Measurements from ENCODE around the gene SDHB. TPM values are rescaled to one million over a fixed set of nuclear protein-coding genes. Genes with fewer than 3 reads are reported as not detected.

The SDHB gene
- total and polyA plus RNA-seq, 2 donors from 2014 or later = 92.0 to 313 TPM

- H3K36me3 ChIP-seq (ENCODE audit: control insufficient read depth in 2 of 3, insufficient read depth in 3 of 3, low read length in 3 of 3) = no peaks in the 10 kb centered on the region
- no peak overlapping the region for H3K27ac ChIP-seq (ENCODE audit: low read depth in 2 of 2, low read length in 2 of 2)
- no peaks in the 10 kb centered on the region for H3K27me3 ChIP-seq (ENCODE audit: control insufficient read depth, insufficient read depth, low read length)
- no peaks in the 10 kb centered on the region for H3K4me1 ChIP-seq (ENCODE audit: control insufficient read depth in 2 of 3, insufficient read depth in 2 of 3, low read depth in 1 of 3, low read length in 3 of 3)
- FAIRE-seq (no peak), DNase-seq (no peak)
- H3K9ac ChIP-seq (ENCODE audit: low read length in 3 of 3) = no peak overlapping the region
- intact Hi-C loops (cut with DNase I) = no loop called here
- no peak overlapping the region for H3K4me3 ChIP-seq (ENCODE audit: low read length in 3 of 3)
- H3K9me3 ChIP-seq (ENCODE audit: control insufficient read depth in 2 of 3, insufficient read depth in 1 of 3, low read length in 3 of 3) = no peaks in the 10 kb centered on the region
- no peak for TF ChIP-seq CTCF (IDR thresholded peaks at IDR 0.05; ENCODE audit: borderline replicate concordance, extremely low read depth, insufficient read depth)
These were observed 31.0 kb upstream of the SDHB start for GRCh38 chr1:17084787-17085186.

- Histone ChIP-seq H3K9me3 (ENCODE audit: control insufficient read depth in 2 of 3, insufficient read depth in 1 of 3, low read length in 3 of 3) (no peaks in the 10 kb centered on the region), H3K27me3 (ENCODE audit: control insufficient read depth, insufficient read depth, low read length) (no peaks in the 10 kb centered on the region), H3K4me1 (ENCODE audit: control insufficient read depth in 2 of 3, insufficient read depth in 2 of 3, low read depth in 1 of 3, low read length in 3 of 3) (no peaks in the 10 kb centered on the region), H3K36me3 (ENCODE audit: control insufficient read depth in 2 of 3, insufficient read depth in 3 of 3, low read length in 3 of 3) (no peaks in the 10 kb centered on the region), H3K27ac (ENCODE audit: low read depth in 2 of 2, low read length in 2 of 2) (no peak overlapping the region), H3K9ac (ENCODE audit: low read length in 3 of 3) (no peak overlapping the region), H3K4me3 (ENCODE audit: low read length in 3 of 3) (no peak overlapping the region)
- DNase-seq = no peak
- no peak for TF ChIP-seq CTCF (IDR thresholded peaks at IDR 0.05; ENCODE audit: borderline replicate concordance, extremely low read depth, insufficient read depth)
- intact Hi-C loops (cut with DNase I) = no loop called here
- no peak for FAIRE-seq
These were observed 28.9 kb upstream of the SDHB start for GRCh38 chr1:17082761-17083160.

GRCh38 chr1:17081439-17081838 lies 27.6 kb upstream of the SDHB start:
- intact Hi-C loops (cut with DNase I) = no loop called here
- no peak overlapping the region for H3K4me3 ChIP-seq (ENCODE audit: low read length in 3 of 3)
- no peak for TF ChIP-seq CTCF (IDR thresholded peaks at IDR 0.05; ENCODE audit: borderline replicate concordance, extremely low read depth, insufficient read depth)
- no peaks in the 10 kb centered on the region for H3K27me3 ChIP-seq (ENCODE audit: control insufficient read depth, insufficient read depth, low read length)
- no peaks in the 10 kb centered on the region for H3K4me1 ChIP-seq (ENCODE audit: control insufficient read depth in 2 of 3, insufficient read depth in 2 of 3, low read depth in 1 of 3, low read length in 3 of 3)
- H3K9me3 ChIP-seq (ENCODE audit: control insufficient read depth in 2 of 3, insufficient read depth in 1 of 3, low read length in 3 of 3) = no peaks in the 10 kb centered on the region
- FAIRE-seq (no peak), DNase-seq (peak in 1 of 5 donors; percentile 38)
- no peak overlapping the region for H3K27ac ChIP-seq (ENCODE audit: low read depth in 2 of 2, low read length in 2 of 2)
- H3K36me3 ChIP-seq (ENCODE audit: control insufficient read depth in 2 of 3, insufficient read depth in 3 of 3, low read length in 3 of 3) = no peaks in the 10 kb centered on the region
- H3K9ac ChIP-seq (ENCODE audit: low read length in 3 of 3) = no peak overlapping the region

GRCh38 chr1:17080880-17081279 lies 27.0 kb upstream of the SDHB start:
- DNase-seq (no peak), FAIRE-seq (no peak)
- H3K27me3 ChIP-seq (ENCODE audit: control insufficient read depth, insufficient read depth, low read length) = no peaks in the 10 kb centered on the region
- no peaks in the 10 kb centered on the region for H3K9me3 ChIP-seq (ENCODE audit: control insufficient read depth in 2 of 3, insufficient read depth in 1 of 3, low read length in 3 of 3)
- no peak overlapping the region for H3K4me3 ChIP-seq (ENCODE audit: low read length in 3 of 3)
- no peaks in the 10 kb centered on the region for H3K36me3 ChIP-seq (ENCODE audit: control insufficient read depth in 2 of 3, insufficient read depth in 3 of 3, low read length in 3 of 3)
- H3K4me1 ChIP-seq (ENCODE audit: control insufficient read depth in 2 of 3, insufficient read depth in 2 of 3, low read depth in 1 of 3, low read length in 3 of 3) = no peaks in the 10 kb centered on the region
- no peak overlapping the region for H3K27ac ChIP-seq (ENCODE audit: low read depth in 2 of 2, low read length in 2 of 2)
- H3K9ac ChIP-seq (ENCODE audit: low read length in 3 of 3) = no peak overlapping the region
- TF ChIP-seq CTCF (IDR thresholded peaks at IDR 0.05; ENCODE audit: borderline replicate concordance, extremely low read depth, insufficient read depth) = no peak
- intact Hi-C loops (cut with DNase I) = no loop called here

All from kidney (tissue), 14 donors.